Measurements from ENCODE around the gene ST6GALNAC3.

The ST6GALNAC3 gene

DNA sequence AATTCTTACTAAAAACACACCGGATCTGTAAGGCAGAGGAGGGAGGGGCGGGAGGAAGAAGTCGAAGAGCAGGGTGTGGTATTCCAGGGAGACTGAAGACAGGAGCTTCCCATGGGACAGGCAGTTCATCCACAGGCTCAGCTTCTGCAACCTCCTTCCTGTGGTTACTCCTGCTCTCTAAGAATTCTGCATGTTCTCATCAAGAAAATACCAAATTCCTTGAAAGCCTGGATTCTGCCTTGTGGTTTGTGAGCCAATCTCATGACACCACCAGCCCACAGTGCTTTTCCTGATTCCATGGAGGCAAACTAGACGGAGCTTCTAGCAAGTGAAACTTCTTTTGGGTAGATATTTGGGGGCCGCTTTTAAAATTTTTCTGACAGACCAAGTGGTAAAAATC is 1.1 kb upstream of the ST6GALNAC3 start:
- peaks cover 4% of the 10 kb centered on the region; the same call in 1 of the 2 replicates for H3K27me3 ChIP-seq (ENCODE audit: control insufficient read depth, insufficient read depth, low read length)
- no peaks in the 10 kb centered on the region for H3K9me3 ChIP-seq (ENCODE audit: control insufficient read depth, insufficient read depth, low read depth, low read length)
- H3K36me3 ChIP-seq (ENCODE audit: control insufficient read depth, insufficient read depth, low read length), result no peaks in the 10 kb centered on the region
- H3K4me3 ChIP-seq (ENCODE audit: low read depth, low read length), result no peak overlapping the region
- no peak overlapping the region for H3K27ac ChIP-seq (ENCODE audit: low read depth, low read length)
- H3K9ac ChIP-seq (ENCODE audit: low read length), result no peak overlapping the region
- peaks cover 25% of the 10 kb centered on the region for H3K4me1 ChIP-seq (ENCODE audit: control insufficient read depth, insufficient read depth, low read length)

DNA sequence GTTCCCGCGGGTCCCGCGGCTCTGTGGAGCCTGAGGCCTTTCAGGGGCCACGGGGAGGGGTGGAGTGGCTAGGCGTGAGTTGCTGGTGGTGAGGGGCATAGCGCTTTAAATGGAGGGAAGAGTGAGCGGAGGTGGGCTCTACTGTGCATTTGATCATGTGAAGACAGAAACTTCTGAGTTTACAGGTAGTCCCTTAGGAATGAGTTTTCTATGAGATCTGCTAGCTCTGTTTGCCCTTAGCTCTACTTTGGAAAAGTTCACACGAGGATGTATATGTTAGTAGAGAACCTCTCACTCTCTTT is 593 bp downstream of the ST6GALNAC3 start:
- Histone ChIP-seq H3K4me3 (ENCODE audit: low read depth, low read length) (peak overlapping the region; percentile 96), H3K27ac (ENCODE audit: low read depth, low read length) (no peak overlapping the region), H3K27me3 (ENCODE audit: control insufficient read depth, insufficient read depth, low read length) (peaks cover 4% of the 10 kb centered on the region; the same call in 1 of the 2 replicates), H3K36me3 (ENCODE audit: control insufficient read depth, insufficient read depth, low read length) (no peaks in the 10 kb centered on the region), H3K9ac (ENCODE audit: low read length) (peak overlapping the region; percentile 82), H3K4me1 (ENCODE audit: control insufficient read depth, insufficient read depth, low read length) (peaks cover 34% of the 10 kb centered on the region), H3K9me3 (ENCODE audit: control insufficient read depth, insufficient read depth, low read depth, low read length) (no peaks in the 10 kb centered on the region)

DNA sequence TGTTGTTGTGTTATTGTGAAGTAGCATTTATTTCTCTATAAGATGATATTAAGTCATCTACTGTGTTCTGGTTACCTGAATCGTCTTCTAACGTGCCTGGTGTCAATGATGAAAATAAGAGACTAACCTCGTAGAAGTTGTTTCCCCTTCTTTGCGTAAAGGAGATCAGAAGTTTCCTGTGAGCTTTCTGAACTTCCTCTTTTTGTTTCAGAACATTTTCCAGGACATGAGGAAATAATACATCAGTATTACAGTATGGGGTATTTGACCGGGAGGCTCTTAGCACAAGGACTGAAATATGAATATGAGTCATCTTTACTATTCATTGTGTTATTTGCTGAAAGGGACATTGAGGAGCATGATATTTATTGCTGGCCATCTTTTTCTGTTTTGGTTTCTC is 1.3 kb downstream of the ST6GALNAC3 start:
- Histone ChIP-seq H3K27me3 (ENCODE audit: control insufficient read depth, insufficient read depth, low read length) (peaks cover 4% of the 10 kb centered on the region; the same call in 1 of the 2 replicates), H3K36me3 (ENCODE audit: control insufficient read depth, insufficient read depth, low read length) (no peaks in the 10 kb centered on the region), H3K4me3 (ENCODE audit: low read depth, low read length) (peak overlapping the region; percentile 96), H3K27ac (ENCODE audit: low read depth, low read length) (no peak overlapping the region), H3K4me1 (ENCODE audit: control insufficient read depth, insufficient read depth, low read length) (peaks cover 39% of the 10 kb centered on the region), H3K9ac (ENCODE audit: low read length) (no peak overlapping the region), H3K9me3 (ENCODE audit: control insufficient read depth, insufficient read depth, low read depth, low read length) (no peaks in the 10 kb centered on the region)

DNA sequence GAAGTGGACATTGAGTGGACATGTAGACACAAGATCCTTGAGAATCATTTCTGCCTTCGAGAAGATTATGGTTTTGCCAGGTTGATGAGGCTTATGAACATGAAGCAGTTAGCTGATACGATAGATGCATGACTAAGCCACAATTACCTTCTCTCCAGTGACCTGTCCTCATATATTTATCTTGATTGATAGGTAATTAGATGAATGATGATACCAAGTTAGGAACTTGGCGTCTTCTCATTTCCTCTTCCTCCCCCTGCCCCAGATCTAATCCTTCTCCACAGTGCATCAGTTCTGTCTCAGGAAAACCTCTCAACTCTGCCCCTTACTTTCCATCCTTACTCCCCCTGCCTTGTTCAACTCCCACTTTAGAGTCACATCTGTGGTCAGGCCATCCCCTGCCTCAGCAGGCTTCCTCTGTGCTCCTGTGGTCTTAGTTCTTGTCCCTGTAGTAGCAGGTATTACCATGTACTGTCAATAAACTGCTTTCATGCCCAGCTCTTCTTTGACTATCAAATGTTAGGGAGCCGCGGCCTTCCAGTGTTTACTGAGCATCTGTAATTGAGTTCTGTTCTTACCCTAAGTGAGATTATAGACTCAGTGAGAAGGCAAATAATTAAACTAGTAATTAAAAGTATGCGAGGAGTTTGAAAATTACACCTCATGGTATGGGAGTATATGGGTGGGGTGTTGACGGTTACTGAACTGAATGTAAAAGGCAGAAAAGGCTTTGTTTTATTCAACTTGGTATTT is 5.1 kb downstream of the ST6GALNAC3 start:
- Histone ChIP-seq H3K27ac (ENCODE audit: low read depth, low read length) (no peak overlapping the region), H3K4me1 (ENCODE audit: control insufficient read depth, insufficient read depth, low read length) (peaks cover 53% of the 10 kb centered on the region), H3K27me3 (ENCODE audit: control insufficient read depth, insufficient read depth, low read length) (no peaks in the 10 kb centered on the region), H3K4me3 (ENCODE audit: low read depth, low read length) (no peak overlapping the region), H3K36me3 (ENCODE audit: control insufficient read depth, insufficient read depth, low read length) (no peaks in the 10 kb centered on the region), H3K9ac (ENCODE audit: low read length) (no peak overlapping the region), H3K9me3 (ENCODE audit: control insufficient read depth, insufficient read depth, low read depth, low read length) (no peaks in the 10 kb centered on the region)

DNA sequence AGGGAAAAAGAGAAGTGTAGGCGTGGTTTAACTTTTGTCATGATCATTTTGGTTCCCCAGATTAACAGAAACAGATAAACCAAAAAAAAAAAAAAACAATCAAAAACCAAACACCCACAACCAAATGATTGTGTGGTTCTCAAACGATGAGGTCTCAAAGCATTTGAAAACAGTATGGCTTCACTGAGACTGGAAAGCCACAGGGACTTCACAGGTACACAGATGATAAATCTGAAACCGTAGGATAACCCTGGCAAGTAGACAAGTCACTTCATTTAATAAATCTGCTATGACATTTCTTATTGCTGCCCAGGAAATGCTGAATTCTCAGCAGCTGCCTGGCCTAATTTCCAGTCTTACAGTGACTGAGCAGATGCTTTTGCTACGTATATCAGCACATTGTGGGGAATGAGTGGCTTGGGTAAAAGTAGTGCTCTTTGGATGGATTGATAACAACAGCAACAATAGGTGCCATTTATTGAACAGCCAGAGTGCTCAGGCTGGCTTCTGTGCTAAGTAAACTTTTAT is 6.1 kb downstream of the ST6GALNAC3 start:
- H3K27ac ChIP-seq (ENCODE audit: low read depth, low read length), result no peak overlapping the region
- peaks cover 53% of the 10 kb centered on the region for H3K4me1 ChIP-seq (ENCODE audit: control insufficient read depth, insufficient read depth, low read length)
- H3K9me3 ChIP-seq (ENCODE audit: control insufficient read depth, insufficient read depth, low read depth, low read length), result no peaks in the 10 kb centered on the region
- H3K4me3 ChIP-seq (ENCODE audit: low read depth, low read length), result no peak overlapping the region
- no peaks in the 10 kb centered on the region for H3K36me3 ChIP-seq (ENCODE audit: control insufficient read depth, insufficient read depth, low read length)
- no peaks in the 10 kb centered on the region for H3K27me3 ChIP-seq (ENCODE audit: control insufficient read depth, insufficient read depth, low read length)
- H3K9ac ChIP-seq (ENCODE audit: low read length), result no peak overlapping the region

DNA sequence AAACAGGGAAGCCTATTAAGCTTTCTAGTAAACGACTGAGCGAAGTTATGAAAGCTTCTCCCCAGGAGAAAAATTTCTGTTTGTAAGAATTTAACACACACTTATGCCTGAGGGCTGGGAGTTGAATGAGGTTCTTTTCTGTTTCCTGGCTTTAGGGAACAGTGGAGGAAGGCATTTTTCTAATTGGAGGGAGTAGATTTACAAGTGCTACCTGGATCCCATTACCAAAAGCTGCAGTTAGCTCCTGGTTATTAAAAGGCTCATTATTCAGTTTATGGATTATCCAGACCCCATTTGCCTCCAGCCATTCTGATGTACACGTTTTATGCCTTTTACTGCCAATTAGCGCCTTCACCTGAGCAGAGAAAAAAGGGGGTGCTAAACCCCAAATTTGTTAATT is 7.5 kb downstream of the ST6GALNAC3 start:
- Histone ChIP-seq H3K27me3 (ENCODE audit: control insufficient read depth, insufficient read depth, low read length) (no peaks in the 10 kb centered on the region), H3K9me3 (ENCODE audit: control insufficient read depth, insufficient read depth, low read depth, low read length) (no peaks in the 10 kb centered on the region), H3K36me3 (ENCODE audit: control insufficient read depth, insufficient read depth, low read length) (no peaks in the 10 kb centered on the region), H3K4me1 (ENCODE audit: control insufficient read depth, insufficient read depth, low read length) (peaks cover 51% of the 10 kb centered on the region), H3K9ac (ENCODE audit: low read length) (no peak overlapping the region), H3K27ac (ENCODE audit: low read depth, low read length) (peak overlapping the region; percentile 9; the same call in 1 of the 2 replicates), H3K4me3 (ENCODE audit: low read depth, low read length) (no peak overlapping the region)

DNA sequence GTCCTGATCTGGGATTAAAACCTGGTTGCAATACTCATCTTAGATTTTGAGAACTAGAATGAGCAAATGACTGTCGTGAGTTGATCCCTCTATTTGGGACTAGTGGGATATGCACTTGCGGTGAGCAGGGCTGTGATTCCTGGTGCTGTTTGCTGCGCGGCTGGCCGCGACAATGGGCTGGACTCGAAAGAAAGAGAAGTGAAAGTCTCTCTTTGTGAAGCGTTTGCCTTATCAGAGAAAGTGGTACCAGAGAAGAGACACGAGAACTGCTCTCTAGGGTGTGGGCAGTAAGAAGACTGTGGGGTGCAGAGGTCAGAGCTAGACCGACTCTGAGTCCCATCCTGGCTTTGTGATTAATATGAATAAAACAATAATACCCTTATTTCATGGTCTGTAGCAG is 8.6 kb downstream of the ST6GALNAC3 start:
- H3K9me3 ChIP-seq (ENCODE audit: control insufficient read depth, insufficient read depth, low read depth, low read length), result no peaks in the 10 kb centered on the region
- no peak overlapping the region for H3K4me3 ChIP-seq (ENCODE audit: low read depth, low read length)
- H3K27me3 ChIP-seq (ENCODE audit: control insufficient read depth, insufficient read depth, low read length), result no peaks in the 10 kb centered on the region
- no peak overlapping the region for H3K27ac ChIP-seq (ENCODE audit: low read depth, low read length)
- H3K36me3 ChIP-seq (ENCODE audit: control insufficient read depth, insufficient read depth, low read length), result no peaks in the 10 kb centered on the region
- H3K4me1 ChIP-seq (ENCODE audit: control insufficient read depth, insufficient read depth, low read length), result peaks cover 51% of the 10 kb centered on the region
- H3K9ac ChIP-seq (ENCODE audit: low read length), result no peak overlapping the region

DNA sequence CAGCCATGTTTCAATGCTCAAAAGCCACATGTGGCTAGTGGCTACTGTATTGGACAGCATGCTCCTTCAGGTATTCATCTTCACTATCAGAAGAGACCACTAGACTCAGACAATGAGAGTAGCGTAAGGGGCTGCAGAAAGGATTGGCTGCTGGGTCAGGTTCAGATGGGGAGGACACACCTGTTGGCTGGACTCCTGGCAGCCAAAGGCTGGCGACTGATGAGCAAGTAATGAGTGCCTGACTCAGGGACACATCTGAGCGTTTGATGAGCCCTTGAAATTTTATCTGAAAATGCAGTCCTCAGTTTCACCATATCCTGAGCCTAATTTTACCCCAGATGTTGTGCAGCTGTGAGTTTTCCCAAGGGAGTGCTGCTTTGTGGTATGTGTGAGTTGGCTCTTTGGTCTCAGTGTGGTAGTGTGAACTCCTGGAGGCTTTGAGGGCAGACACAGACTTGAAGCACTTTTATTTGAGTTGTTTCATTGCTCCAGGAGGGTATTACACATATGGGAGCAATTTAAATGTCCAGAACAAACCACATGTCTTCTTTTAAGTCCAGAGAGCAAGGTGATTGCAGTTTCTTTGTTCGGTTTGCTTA is 9.6 kb downstream of the ST6GALNAC3 start:
- Histone ChIP-seq H3K27ac (ENCODE audit: low read depth, low read length) (no peak overlapping the region), H3K36me3 (ENCODE audit: control insufficient read depth, insufficient read depth, low read length) (no peaks in the 10 kb centered on the region), H3K27me3 (ENCODE audit: control insufficient read depth, insufficient read depth, low read length) (no peaks in the 10 kb centered on the region), H3K9me3 (ENCODE audit: control insufficient read depth, insufficient read depth, low read depth, low read length) (no peaks in the 10 kb centered on the region), H3K9ac (ENCODE audit: low read length) (no peak overlapping the region), H3K4me3 (ENCODE audit: low read depth, low read length) (no peak overlapping the region), H3K4me1 (ENCODE audit: control insufficient read depth, insufficient read depth, low read length) (peaks cover 51% of the 10 kb centered on the region)

DNA sequence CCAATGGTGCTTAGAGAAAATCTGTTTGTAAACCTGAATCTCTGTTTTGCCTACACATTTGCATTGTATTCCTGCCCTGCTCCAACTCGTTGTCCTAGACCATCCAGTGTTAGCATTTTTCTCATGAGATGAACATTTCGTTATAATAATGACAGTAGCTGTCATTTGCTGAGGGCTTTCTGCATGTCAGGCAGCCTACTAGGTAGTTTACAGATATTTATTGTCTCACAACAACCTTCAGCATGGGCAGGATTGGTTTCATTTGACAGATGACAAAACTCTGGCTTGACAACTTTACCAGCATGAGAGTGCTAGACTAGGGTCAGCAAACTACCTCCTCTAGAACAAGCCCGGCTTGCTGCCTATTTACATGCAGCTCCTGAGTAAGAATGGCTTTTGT is 10.1 kb downstream of the ST6GALNAC3 start:
- Histone ChIP-seq H3K9me3 (ENCODE audit: control insufficient read depth, insufficient read depth, low read depth, low read length) (no peaks in the 10 kb centered on the region), H3K9ac (ENCODE audit: low read length) (no peak overlapping the region), H3K27me3 (ENCODE audit: control insufficient read depth, insufficient read depth, low read length) (no peaks in the 10 kb centered on the region), H3K4me1 (ENCODE audit: control insufficient read depth, insufficient read depth, low read length) (peaks cover 46% of the 10 kb centered on the region), H3K4me3 (ENCODE audit: low read depth, low read length) (no peak overlapping the region), H3K36me3 (ENCODE audit: control insufficient read depth, insufficient read depth, low read length) (no peaks in the 10 kb centered on the region), H3K27ac (ENCODE audit: low read depth, low read length) (no peak overlapping the region)

DNA sequence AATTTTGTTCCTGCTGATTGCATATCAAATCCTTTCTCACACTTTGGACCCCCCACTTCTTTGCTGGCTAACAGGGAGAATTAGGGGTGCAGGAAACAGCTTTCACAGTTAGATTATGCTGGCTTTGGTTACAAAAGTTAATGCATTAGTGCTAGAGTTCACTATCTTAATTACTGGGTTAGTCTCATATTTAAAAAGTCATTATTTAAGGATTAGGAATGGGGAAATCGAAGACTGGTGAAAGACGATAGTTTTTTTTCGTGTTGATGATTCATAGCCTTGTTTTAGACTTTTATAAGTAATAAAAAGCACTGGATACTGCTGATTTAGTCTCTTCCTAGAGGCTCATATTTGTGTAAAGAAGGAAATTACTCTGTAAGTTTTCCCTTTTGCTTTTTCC is 11.6 kb downstream of the ST6GALNAC3 start:
- H3K27me3 ChIP-seq (ENCODE audit: control insufficient read depth, insufficient read depth, low read length), result no peaks in the 10 kb centered on the region
- no peak overlapping the region for H3K9ac ChIP-seq (ENCODE audit: low read length)
- peaks cover 44% of the 10 kb centered on the region for H3K4me1 ChIP-seq (ENCODE audit: control insufficient read depth, insufficient read depth, low read length)
- H3K27ac ChIP-seq (ENCODE audit: low read depth, low read length), result no peak overlapping the region
- no peak overlapping the region for H3K4me3 ChIP-seq (ENCODE audit: low read depth, low read length)
- no peaks in the 10 kb centered on the region for H3K9me3 ChIP-seq (ENCODE audit: control insufficient read depth, insufficient read depth, low read depth, low read length)
- no peaks in the 10 kb centered on the region for H3K36me3 ChIP-seq (ENCODE audit: control insufficient read depth, insufficient read depth, low read length)

DNA sequence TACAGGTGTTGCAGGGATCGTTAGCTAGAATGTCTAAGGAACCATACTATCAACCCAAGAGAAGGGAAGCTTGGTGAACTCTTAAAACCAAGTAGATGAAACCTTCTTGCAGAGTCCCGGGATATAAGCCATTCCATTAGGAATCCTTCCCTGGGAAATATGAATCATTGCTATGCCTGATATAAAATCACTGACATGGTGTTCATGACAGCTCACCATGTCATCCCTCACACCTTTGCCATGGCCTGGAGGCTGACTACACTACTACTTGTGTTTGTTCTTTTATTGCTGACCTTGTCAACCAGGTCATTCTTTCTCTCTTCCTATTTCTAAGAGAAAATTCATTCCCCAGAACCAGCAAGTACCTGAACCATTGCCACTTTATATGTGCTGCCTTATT is 12.1 kb downstream of the ST6GALNAC3 start:
- Histone ChIP-seq H3K4me3 (ENCODE audit: low read depth, low read length) (no peak overlapping the region), H3K4me1 (ENCODE audit: control insufficient read depth, insufficient read depth, low read length) (peaks cover 47% of the 10 kb centered on the region), H3K27me3 (ENCODE audit: control insufficient read depth, insufficient read depth, low read length) (no peaks in the 10 kb centered on the region), H3K9me3 (ENCODE audit: control insufficient read depth, insufficient read depth, low read depth, low read length) (no peaks in the 10 kb centered on the region), H3K27ac (ENCODE audit: low read depth, low read length) (no peak overlapping the region), H3K36me3 (ENCODE audit: control insufficient read depth, insufficient read depth, low read length) (no peaks in the 10 kb centered on the region), H3K9ac (ENCODE audit: low read length) (no peak overlapping the region)

Data from HUES6 (cell line).